Activated CD4-positive, alpha-beta memory T cell treated with anti-CD3 and anti-CD28 coated beads, Interleukin-2, amount 10 ng/mL, durations not matched to agents 7 days and 5 days (primary cell): ENCODE data around the gene NCKAP1. TPM values are rescaled to one million over a fixed set of nuclear protein-coding genes. Genes with fewer than 3 reads are reported as not detected.
"Not testable (repeated sequence)": the region's sequence is repeated elsewhere in the genome, so short reads cannot be mapped to it uniquely, and the experiment has no call there.

ENCODE experiments used
- CTCF ChIA-PET: fragments of 350-600 bp; sonication (Branson Sonifier 250); formaldehyde crosslinking; loops from one replicate; lab custom pipeline; 2021; ENCODE audit warnings: antibody characterized with exemption, inconsistent platforms; lab: Charles Lee
- POLR2A ChIA-PET: fragments of 350-600 bp; sonication (Branson Sonifier 250); formaldehyde crosslinking; loops from one replicate; lab custom pipeline; 2021; ENCODE audit warnings: antibody characterized with exemption; lab: Charles Lee
- DNase-seq: peaks from one replicate; pipeline ENCODE4 v3.0.0-alpha.2; 2020
- H3K27ac Mint-ChIP-seq: one replicate; pipeline ENCODE4 v1.8.0; 2021; ENCODE audit warnings: mild to moderate bottlenecking, mixed read lengths
- H3K27me3 Mint-ChIP-seq: one replicate; pipeline ENCODE4 v1.8.0; 2021; ENCODE audit warnings: mixed read lengths
- H3K36me3 Mint-ChIP-seq: one replicate; pipeline ENCODE4 v1.8.0; 2021; ENCODE audit warnings: low read depth, mixed read lengths
- H3K4me1 Mint-ChIP-seq: one replicate; pipeline ENCODE4 v1.8.0; 2021; ENCODE audit warnings: mixed read lengths
- H3K4me3 Mint-ChIP-seq: one replicate; pipeline ENCODE4 v1.8.0; 2021; ENCODE audit warnings: mild to moderate bottlenecking, mixed read lengths
- H3K9me3 Mint-ChIP-seq: one replicate; pipeline ENCODE4 v1.8.0; 2021; ENCODE audit warnings: mixed read lengths
- total RNA-seq, 2 experiments: library from RNA; stranded (reverse); gene quantifications; one replicate each; pipeline ENCODE4 v1.2.3, GENCODE V29; 2021

NCKAP1 gene
- total RNA-seq, 2 experiments from 2014 or later = 4.1 to 4.3 TPM

GRCh38 chr2:182887093-182887492 is 151.2 kb downstream of the NCKAP1 start:
- no peaks in the 10 kb centered on the region for H3K4me1 Mint-ChIP-seq
- no peaks in the 10 kb centered on the region for H3K36me3 Mint-ChIP-seq
- no peaks in the 10 kb centered on the region for H3K9me3 Mint-ChIP-seq
- H3K27ac Mint-ChIP-seq = no peak overlapping the region
- peaks cover 9% of the 10 kb centered on the region for H3K27me3 Mint-ChIP-seq
- ChIA-PET CTCF (no interaction called here), POLR2A (no interaction called here)
- no peak overlapping the region for H3K4me3 Mint-ChIP-seq
- no peak for DNase-seq

- Mint-ChIP-seq H3K36me3 (no peaks in the 10 kb centered on the region), H3K4me3 (no peak overlapping the region), H3K4me1 (no peaks in the 10 kb centered on the region), H3K27ac (no peak overlapping the region), H3K9me3 (no peaks in the 10 kb centered on the region), H3K27me3 (peaks cover 6% of the 10 kb centered on the region)
- CTCF ChIA-PET = no interaction called here
- POLR2A ChIA-PET = no interaction called here
- DNase-seq = no peak
These were observed 152.5 kb downstream of the NCKAP1 start for GRCh38 chr2:182885771-182886170.

- Mint-ChIP-seq H3K27ac (no peak overlapping the region), H3K4me3 (no peak overlapping the region), H3K36me3 (no peaks in the 10 kb centered on the region), H3K9me3 (no peaks in the 10 kb centered on the region), H3K27me3 (peaks cover 6% of the 10 kb centered on the region), H3K4me1 (no peaks in the 10 kb centered on the region)
- POLR2A ChIA-PET = no interaction called here
- CTCF ChIA-PET = no interaction called here
- DNase-seq = no peak
These were observed 154.8 kb downstream of the NCKAP1 start for GRCh38 chr2:182883451-182883850.

GRCh38 chr2:182880100-182880499 is 158.2 kb downstream of the NCKAP1 start:
- POLR2A ChIA-PET, H3K36me3 Mint-ChIP-seq, H3K27ac Mint-ChIP-seq, H3K4me3 Mint-ChIP-seq, H3K9me3 Mint-ChIP-seq, H3K4me1 Mint-ChIP-seq, DNase-seq, CTCF ChIA-PET, H3K27me3 Mint-ChIP-seq: not testable (repeated sequence)

- DNase-seq, H3K36me3 Mint-ChIP-seq, H3K27ac Mint-ChIP-seq, CTCF ChIA-PET, H3K4me1 Mint-ChIP-seq, H3K9me3 Mint-ChIP-seq, H3K4me3 Mint-ChIP-seq: not testable (repeated sequence)
- H3K27me3 Mint-ChIP-seq = peaks cover 18% of the 10 kb centered on the region
- POLR2A ChIA-PET = interaction anchor here (0.7 kb wide), 1 partner anchor 1871 kb away, joined by 3 read pairs; no protein-coding TSS in a partner anchor
These were observed 161.6 kb downstream of the NCKAP1 start for GRCh38 chr2:182876653-182877052.

- peaks cover 55% of the 10 kb centered on the region for H3K27me3 Mint-ChIP-seq
- DNase-seq = no peak
- no peaks in the 10 kb centered on the region for H3K36me3 Mint-ChIP-seq
- peaks cover 25% of the 10 kb centered on the region for H3K4me1 Mint-ChIP-seq
- POLR2A ChIA-PET = no interaction called here
- CTCF ChIA-PET = interaction anchor here (0.7 kb wide), 1 partner anchor 37 kb away, joined by 3 read pairs; no protein-coding TSS in a partner anchor
- peaks cover 3% of the 10 kb centered on the region for H3K9me3 Mint-ChIP-seq
- no peak overlapping the region for H3K27ac Mint-ChIP-seq
- H3K4me3 Mint-ChIP-seq = no peak overlapping the region
These were observed 168.0 kb downstream of the NCKAP1 start for GRCh38 chr2:182870227-182870626.

GRCh38 chr2:182868054-182868796 is 170.0 kb downstream of the NCKAP1 start:
- no peak for DNase-seq
- peaks cover 66% of the 10 kb centered on the region for H3K27me3 Mint-ChIP-seq
- no peak overlapping the region for H3K27ac Mint-ChIP-seq
- ChIA-PET CTCF (no interaction called here), POLR2A (interaction anchor here (0.9 kb wide), 1 partner anchor 112 kb away, joined by 3 read pairs; no protein-coding TSS in a partner anchor)
- H3K36me3 Mint-ChIP-seq = no peaks in the 10 kb centered on the region
- H3K4me1 Mint-ChIP-seq = peaks cover 25% of the 10 kb centered on the region
- no peaks in the 10 kb centered on the region for H3K9me3 Mint-ChIP-seq
- H3K4me3 Mint-ChIP-seq = no peak overlapping the region

- H3K36me3 Mint-ChIP-seq = no peaks in the 10 kb centered on the region
- H3K4me3 Mint-ChIP-seq = no peak overlapping the region
These were observed 170.7 kb downstream of the NCKAP1 start for GRCh38 chr2:182867426-182868053.

GRCh38 chr2:182866461-182867406 is 171.5 kb downstream of the NCKAP1 start, which contains the start of gene FRZB:
Gene FRZB (minus strand): TSS chr2:182866637. CDS start chr2:182866552, 85 bp downstream.
- ChIA-PET CTCF (interaction anchor here (2.4 kb wide), 1 partner anchor 113 kb away, joined by 9 read pairs; no protein-coding TSS in a partner anchor), POLR2A (interaction anchor here (0.6 to 0.9 kb wide), 2 partner anchors 114 to 192 kb away, joined by 3 read pairs; no protein-coding TSS in a partner anchor)
- Mint-ChIP-seq H3K9me3 (no peaks in the 10 kb centered on the region), H3K4me1 (peaks cover 25% of the 10 kb centered on the region), H3K4me3 (peak within 1 kb of the TSS; percentile 36), H3K36me3 (no peaks in the 10 kb centered on the region), H3K27ac (no peak within 1 kb of the TSS), H3K27me3 (peaks cover 60% of the 10 kb centered on the region)
- DNase-seq = no peak

More at GRCh38 chr2:182867426-182868053, 170.7 kb downstream of the NCKAP1 start:
- H3K9me3 Mint-ChIP-seq = no peaks in the 10 kb centered on the region
- CTCF ChIA-PET = interaction anchor here (2.4 kb wide), 1 partner anchor 112 kb away, joined by 9 read pairs; no protein-coding TSS in a partner anchor
- POLR2A ChIA-PET = interaction anchor here (0.9 kb wide), 1 partner anchor 113 kb away, joined by 3 read pairs; no protein-coding TSS in a partner anchor
- H3K27ac Mint-ChIP-seq = no peak overlapping the region
- peaks cover 25% of the 10 kb centered on the region for H3K4me1 Mint-ChIP-seq
- no peak for DNase-seq
- H3K27me3 Mint-ChIP-seq = peaks cover 66% of the 10 kb centered on the region

- H3K4me1 Mint-ChIP-seq = peaks cover 25% of the 10 kb centered on the region
- H3K36me3 Mint-ChIP-seq = no peaks in the 10 kb centered on the region
- H3K27me3 Mint-ChIP-seq = peaks cover 63% of the 10 kb centered on the region
- no peak overlapping the region for H3K27ac Mint-ChIP-seq
- CTCF ChIA-PET = interaction anchor here (2.4 kb wide), 1 partner anchor 114 kb away, joined by 9 read pairs; no protein-coding TSS in a partner anchor
- H3K9me3 Mint-ChIP-seq = no peaks in the 10 kb centered on the region
- DNase-seq = no peak
- peak overlapping the region; percentile 33 for H3K4me3 Mint-ChIP-seq
- POLR2A ChIA-PET = no interaction called here
These were observed 172.2 kb downstream of the NCKAP1 start for GRCh38 chr2:182866095-182866460.

GRCh38 chr2:182864949-182865570 is 173.2 kb downstream of the NCKAP1 start:
- ChIA-PET CTCF (no interaction called here), POLR2A (no interaction called here)
- no peak overlapping the region for H3K4me3 Mint-ChIP-seq
- DNase-seq = no peak
- no peaks in the 10 kb centered on the region for H3K9me3 Mint-ChIP-seq
- H3K4me1 Mint-ChIP-seq = peaks cover 25% of the 10 kb centered on the region
- H3K36me3 Mint-ChIP-seq = no peaks in the 10 kb centered on the region
- peaks cover 65% of the 10 kb centered on the region for H3K27me3 Mint-ChIP-seq
- H3K27ac Mint-ChIP-seq = no peak overlapping the region

GRCh38 chr2:182863642-182864041 is 174.6 kb downstream of the NCKAP1 start:
- peaks cover 25% of the 10 kb centered on the region for H3K4me1 Mint-ChIP-seq
- ChIA-PET POLR2A (no interaction called here), CTCF (no interaction called here)
- no peak overlapping the region for H3K4me3 Mint-ChIP-seq
- H3K27me3 Mint-ChIP-seq = peaks cover 56% of the 10 kb centered on the region
- DNase-seq = no peak
- no peaks in the 10 kb centered on the region for H3K9me3 Mint-ChIP-seq
- no peaks in the 10 kb centered on the region for H3K36me3 Mint-ChIP-seq
- no peak overlapping the region for H3K27ac Mint-ChIP-seq
